Measurements from ENCODE around the gene BRSK2.
"Not testable (repeated sequence)": the region's sequence is repeated elsewhere in the genome, so short reads cannot be mapped to it uniquely, and the experiment has no call there.

Gene BRSK2

GRCh38 chr11:1409852-1410125, 20.1 kb downstream of the BRSK2 start:
- not testable (repeated sequence) for DNase-seq (ENCODE audit: low read depth in 2 of 2)

GRCh38 chr11:1410366-1411291, 20.9 kb downstream of the BRSK2 start:
- no peak for DNase-seq (ENCODE audit: low read depth in 2 of 2)

DNA sequence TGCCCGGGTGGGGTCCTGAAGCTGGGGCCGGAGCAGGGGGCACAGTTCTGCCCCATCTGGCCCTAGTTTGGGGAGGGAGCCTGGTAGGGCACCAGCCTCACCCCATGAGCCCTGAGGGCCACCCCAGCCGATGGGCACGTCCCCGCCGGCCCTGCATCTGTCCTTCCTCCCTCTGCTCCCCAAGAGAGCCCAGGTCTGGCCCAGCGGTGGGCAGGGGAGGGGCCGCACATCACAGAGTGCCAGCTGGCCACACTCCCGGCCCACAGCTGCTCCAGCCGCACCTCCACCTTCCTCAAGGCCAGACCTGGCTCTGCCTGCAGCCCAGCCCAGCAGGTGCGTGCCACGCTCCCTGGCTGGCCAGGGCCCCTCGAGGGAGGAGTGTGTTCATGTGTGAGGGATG, 21.6 kb downstream of the BRSK2 start:
- DNase-seq (ENCODE audit: low read depth in 2 of 2) = no peak

DNA sequence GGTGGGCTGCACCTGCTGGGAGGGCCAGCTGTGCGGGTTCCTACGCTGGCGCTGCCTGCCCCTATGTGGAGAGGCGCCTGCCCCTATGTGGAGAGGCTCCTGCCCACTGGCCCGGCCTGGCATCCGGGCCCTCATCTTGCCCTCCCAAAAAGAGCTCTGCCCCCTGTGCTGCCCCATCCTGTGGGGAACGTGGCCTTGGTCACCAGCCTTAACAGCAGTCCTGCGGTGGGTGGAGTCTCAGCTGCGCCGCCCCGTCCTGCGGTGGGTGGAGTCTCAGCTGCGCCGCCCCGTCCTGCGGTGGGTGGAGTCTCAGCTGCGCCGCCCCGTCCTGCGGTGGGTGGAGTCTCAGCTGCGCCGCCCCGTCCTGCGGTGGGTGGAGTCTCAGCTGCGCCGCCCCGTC, 22.0 kb downstream of the BRSK2 start:
- DNase-seq (ENCODE audit: low read depth in 2 of 2) = not testable (repeated sequence)

DNA sequence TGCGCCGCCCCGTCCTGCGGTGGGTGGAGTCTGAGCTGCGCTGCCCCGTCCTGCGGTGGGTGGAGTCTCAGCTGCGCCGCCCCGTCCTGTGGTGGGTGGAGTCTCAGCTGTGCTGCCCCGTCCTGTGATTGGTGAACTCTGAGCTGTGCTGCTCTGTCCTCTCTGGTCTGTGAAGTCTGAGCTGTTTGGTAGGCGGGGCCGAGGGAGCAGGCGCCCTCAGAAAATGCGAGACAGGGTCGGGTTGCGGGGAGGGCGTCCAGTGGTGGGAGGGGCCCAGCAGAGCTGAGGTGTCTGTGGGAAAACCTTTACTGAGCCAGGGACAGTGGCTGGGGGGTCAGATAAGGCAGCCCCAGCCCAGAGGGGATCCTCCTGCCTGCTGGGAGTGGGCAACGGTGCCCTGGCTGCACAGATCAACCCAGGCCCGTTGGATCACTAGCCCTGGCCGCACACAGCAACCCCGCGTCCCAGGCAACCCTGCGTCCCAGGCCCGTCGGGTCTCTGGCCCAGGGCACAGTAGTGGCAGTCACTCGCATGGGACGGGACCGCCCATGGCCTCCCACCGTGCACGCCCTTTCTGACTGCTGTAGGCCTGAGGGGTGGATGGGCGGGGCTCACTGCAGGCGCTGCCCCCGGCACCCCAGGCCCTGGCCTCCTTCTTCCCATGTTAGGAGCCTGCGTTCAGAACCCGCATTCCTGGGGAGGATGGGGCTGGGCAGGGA, 22.8 kb downstream of the BRSK2 start:
- DNase-seq (ENCODE audit: low read depth in 2 of 2) = no peak

DNA sequence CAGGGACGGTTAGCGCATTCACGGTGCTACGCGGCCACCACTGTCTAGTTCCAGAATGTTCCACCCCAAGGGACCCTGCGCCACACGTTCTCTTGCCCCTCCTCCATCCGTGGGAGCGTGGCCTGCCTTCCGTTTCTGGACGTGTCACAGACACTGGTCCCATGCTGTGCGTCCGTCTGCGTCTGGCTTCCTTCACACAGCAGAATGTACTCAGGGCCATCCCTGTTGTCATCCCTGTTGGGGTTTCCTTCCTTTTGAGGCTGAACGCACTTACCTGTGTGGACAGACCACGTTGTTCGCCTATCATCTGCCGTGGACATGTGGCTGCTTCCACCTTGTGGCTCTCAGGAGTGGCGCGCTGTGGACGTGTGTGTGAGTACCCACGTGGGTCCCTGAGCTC, 24.9 kb downstream of the BRSK2 start:
- DNase-seq (ENCODE audit: low read depth in 2 of 2) = no peak

GRCh38 chr11:1415631-1416030, 25.9 kb downstream of the BRSK2 start:
- no peak for DNase-seq (ENCODE audit: low read depth in 2 of 2)

- not testable (repeated sequence) for DNase-seq (ENCODE audit: low read depth in 2 of 2)
These were observed 28.6 kb downstream of the BRSK2 start for GRCh38 chr11:1418192-1418795.

DNA sequence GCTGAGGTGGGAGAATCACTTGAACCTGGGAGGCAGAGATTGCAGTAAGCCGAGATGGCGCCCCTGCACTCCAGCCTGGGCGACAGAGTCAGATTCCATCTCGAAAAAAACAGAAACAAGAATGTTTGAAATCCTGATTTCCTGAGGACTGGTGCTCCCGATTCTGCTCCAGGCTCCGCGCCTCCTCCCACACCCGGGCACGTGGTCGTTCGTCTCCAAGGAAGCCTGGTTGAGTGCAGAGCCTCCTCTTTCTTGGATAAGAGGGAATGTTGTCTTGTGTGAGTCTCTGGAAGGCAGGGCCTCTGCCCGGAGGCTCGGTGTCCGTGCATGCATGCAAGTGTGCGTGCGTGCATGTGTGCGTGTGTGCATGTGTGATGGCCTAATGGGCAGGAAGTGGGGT, 30.1 kb downstream of the BRSK2 start:
- no peak for DNase-seq (ENCODE audit: low read depth in 2 of 2)

DNA sequence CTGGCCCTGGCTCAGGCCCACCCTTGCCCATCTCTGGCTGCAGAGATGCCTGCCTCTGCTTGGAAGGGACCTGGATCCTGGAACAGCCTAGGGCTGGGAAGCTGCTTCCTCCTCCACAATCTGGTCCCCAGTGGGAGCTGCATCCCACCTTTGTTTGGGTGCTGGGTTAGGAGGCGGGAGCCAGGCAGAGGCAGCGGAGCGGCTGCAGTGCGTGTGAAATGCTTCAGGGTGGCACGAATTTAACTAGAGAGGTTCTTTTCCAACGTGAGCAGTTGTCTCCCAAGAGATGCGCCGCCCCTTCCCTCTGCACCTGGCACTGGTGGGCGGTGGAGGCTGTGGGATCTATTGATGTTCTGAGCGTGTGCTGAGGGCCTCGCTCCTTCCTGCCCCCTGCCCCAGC, 31.6 kb downstream of the BRSK2 start:
- no peak for DNase-seq (ENCODE audit: low read depth in 2 of 2)

DNA sequence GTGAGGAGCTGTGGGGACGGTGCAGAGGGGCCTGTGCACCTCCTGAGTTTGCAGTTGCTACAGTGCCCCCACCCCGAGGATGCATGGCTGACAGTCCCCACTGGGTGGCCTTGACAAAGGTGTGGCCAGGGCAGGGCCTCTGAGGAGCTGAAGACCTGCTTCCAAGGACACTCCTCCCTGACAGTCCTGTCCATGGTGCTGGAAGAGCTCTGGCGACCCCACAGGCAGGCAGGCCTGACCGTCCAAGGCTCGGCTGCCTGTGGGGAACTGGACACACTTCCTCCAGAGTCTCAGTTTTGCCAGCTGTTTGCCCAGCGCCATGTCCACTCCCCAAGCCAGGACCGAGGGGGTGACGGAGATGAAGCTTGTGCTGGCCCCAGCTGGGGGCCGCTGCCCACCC, 32.7 kb downstream of the BRSK2 start:
- no peak for DNase-seq (ENCODE audit: low read depth in 2 of 2)

DNA sequence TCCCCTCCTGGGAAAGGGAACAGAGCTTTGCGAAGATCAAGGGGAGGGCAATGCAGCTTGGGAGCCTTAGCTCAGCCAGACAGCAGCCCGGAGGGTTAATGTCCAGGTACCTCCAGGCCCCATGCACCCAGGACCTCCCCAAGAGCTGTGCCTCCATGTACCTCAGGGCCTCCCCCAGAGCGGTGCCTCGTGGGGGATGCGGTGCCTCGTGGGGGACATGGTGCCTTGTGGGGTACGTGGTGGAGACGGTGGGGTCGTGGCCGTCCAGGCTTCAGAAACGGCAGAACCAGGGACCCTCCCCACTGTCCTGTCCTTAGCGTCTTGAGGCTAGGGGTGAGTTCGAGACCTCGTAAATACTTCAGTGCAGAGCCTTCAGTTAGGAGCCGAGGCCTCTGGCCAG, 33.2 kb downstream of the BRSK2 start:
- DNase-seq (ENCODE audit: low read depth in 2 of 2) = no peak

GRCh38 chr11:1423406-1423805, 33.7 kb downstream of the BRSK2 start:
- DNase-seq (ENCODE audit: low read depth in 2 of 2) = not testable (repeated sequence)

- DNase-seq (ENCODE audit: low read depth in 2 of 2) = no peak
These were observed 35.3 kb downstream of the BRSK2 start for GRCh38 chr11:1425006-1425405.

GRCh38 chr11:1425439-1425838, 35.7 kb downstream of the BRSK2 start:
- no peak for DNase-seq (ENCODE audit: low read depth in 2 of 2)

DNA sequence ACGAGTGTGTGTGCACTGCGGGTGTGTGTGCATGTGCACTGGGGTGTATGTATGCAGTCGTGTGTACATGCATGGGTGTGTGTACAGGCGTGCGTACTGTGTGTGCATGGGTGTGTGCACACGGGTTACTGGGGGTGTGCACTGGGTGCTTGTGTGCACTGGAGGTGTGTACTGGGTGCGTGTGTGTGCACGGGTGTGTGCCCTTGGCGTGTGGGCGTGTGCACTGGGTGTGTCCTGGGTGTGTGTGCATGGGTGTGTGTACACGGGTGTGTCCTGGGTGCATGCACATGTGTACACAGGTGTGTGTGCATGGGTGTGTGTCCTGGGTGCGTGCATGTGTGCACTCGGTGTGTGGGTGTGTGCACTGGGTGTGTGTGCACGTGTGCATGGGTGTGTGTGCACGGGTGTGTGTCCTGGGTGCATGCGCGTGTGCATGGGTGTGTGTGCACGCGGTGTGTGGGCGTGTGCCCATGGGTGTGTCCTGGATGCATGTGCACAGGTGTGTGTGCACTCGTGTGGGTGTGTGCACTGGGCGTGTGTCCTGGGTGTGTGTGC, 39.1 kb downstream of the BRSK2 start:
- DNase-seq (ENCODE audit: low read depth in 2 of 2) = no peak

- DNase-seq (ENCODE audit: low read depth in 2 of 2) = no peak
These were observed 43.8 kb downstream of the BRSK2 start for GRCh38 chr11:1433568-1433967.

DNA sequence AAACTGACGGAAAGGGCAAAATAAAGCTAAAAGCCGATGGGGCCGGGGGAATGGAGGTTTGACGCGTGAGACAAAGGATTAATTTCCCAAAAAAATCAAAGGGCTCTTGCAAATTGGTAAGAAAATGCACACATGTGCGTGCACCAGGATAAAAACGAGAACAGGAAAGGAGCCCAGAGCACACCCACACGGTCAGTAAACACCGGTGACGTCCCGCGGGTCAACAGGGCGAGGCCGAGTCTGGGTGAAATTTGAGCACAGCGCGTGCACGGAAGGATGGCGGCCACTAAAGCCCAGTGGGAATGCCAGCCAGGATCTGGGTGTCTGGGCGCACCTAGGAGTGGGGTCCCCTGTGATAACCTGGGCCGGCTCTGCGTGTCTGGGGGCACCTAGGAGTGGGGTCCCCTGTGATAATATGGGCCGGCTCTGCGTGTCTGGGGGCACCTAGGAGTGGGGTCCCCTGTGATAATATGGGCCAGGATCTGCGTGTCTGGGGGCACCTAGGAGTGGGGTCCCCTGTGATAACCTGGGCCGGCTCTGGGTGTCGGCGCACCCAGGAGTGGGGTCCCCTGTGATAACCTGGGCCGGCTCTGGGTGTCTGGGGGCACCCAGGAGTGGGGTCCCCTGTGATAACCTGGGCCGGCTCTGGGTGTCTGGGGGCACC, 44.4 kb downstream of the BRSK2 start:
- no peak for DNase-seq (ENCODE audit: low read depth in 2 of 2)

- not testable (repeated sequence) for DNase-seq (ENCODE audit: low read depth in 2 of 2)
These were observed 45.7 kb downstream of the BRSK2 start for GRCh38 chr11:1435479-1435819.

GRCh38 chr11:1435820-1436467, 46.2 kb downstream of the BRSK2 start:
- no peak for DNase-seq (ENCODE audit: low read depth in 2 of 2)

- DNase-seq (ENCODE audit: low read depth in 2 of 2) = no peak
These were observed 46.8 kb downstream of the BRSK2 start for GRCh38 chr11:1436468-1437039.
